Spleen (tissue), 11 donors: ENCODE measurements around the gene TDRD1. TPM values are rescaled to one million over a fixed set of nuclear protein-coding genes. Genes with fewer than 3 reads are reported as not detected.

Source experiments
- DNase-seq: peaks from one replicate; pipeline ENCODE4 v3.0.0-alpha.2; 2020
- H3K27ac ChIP-seq, 8 donors: fragments of 200-600 bp; sonication (generic) in 7 of 8; 1 replicate in 4 of 8; 2 replicates in 4 of 8; pipeline versions ENCODE4 v1.5.0 to v1.8.0; 2016 to 2021; ENCODE audit warnings: inconsistent platforms in 4 of 8, mild to moderate bottlenecking in 4 of 8, moderate library complexity in 1 of 8
- H3K27me3 ChIP-seq, 7 donors: fragments of 200-600 bp; sonication (generic) in 6 of 7; replicated peaks in 1 of 7; 1 replicate in 4 of 7; 2 replicates in 3 of 7; pipeline versions ENCODE4 v1.5.0 to v1.8.0; 2016 to 2021; ENCODE audit warnings: inconsistent platforms in 3 of 7, mild to moderate bottlenecking in 1 of 7
- H3K36me3 ChIP-seq, 6 donors: fragments of 200-600 bp; sonication (generic) in 5 of 6; 1 replicate in 4 of 6; 2 replicates in 2 of 6; pipeline versions ENCODE4 v1.5.0 to v1.8.0; 2016 to 2021; ENCODE audit warnings: inconsistent platforms in 2 of 6
- H3K4me1 ChIP-seq, 6 donors: fragments of 200-600 bp; sonication (generic) in 5 of 6; 1 replicate in 3 of 6; 2 replicates in 3 of 6; pipeline versions ENCODE4 v1.5.0 to v1.8.0; 2016 to 2021; ENCODE audit warnings: inconsistent platforms in 3 of 6
- H3K4me3 ChIP-seq, 8 donors: fragments of 200-600 bp; sonication (generic) in 7 of 8; 1 replicate in 4 of 8; 2 replicates in 4 of 8; pipeline versions ENCODE4 v1.5.0 to v1.8.0; 2016 to 2021; ENCODE audit warnings: inconsistent platforms in 4 of 8, mild to moderate bottlenecking in 4 of 8, moderate library complexity in 2 of 8
- H3K9me3 ChIP-seq, 8 donors: fragments of 200-600 bp; sonication (generic) in 7 of 8; 1 replicate in 4 of 8; 2 replicates in 4 of 8; pipeline versions ENCODE4 v1.5.0 to v1.8.0; 2016 to 2021; ENCODE audit warnings: inconsistent platforms in 4 of 8
- POLR2A ChIP-seq, 3 donors: fragments of 450-650 bp; IDR thresholded peaks; one replicate each; pipeline ENCODE4 v1.5.1; 2017; ENCODE audit warnings: antibody characterized with exemption in 3 of 3, mild to moderate bottlenecking in 1 of 3
- POLR2AphosphoS5 ChIP-seq, 3 donors: sonication (generic); formaldehyde crosslinking; IDR thresholded peaks; one replicate each; pipeline ENCODE4 v1.5.1; 2017; ENCODE audit warnings: antibody characterized with exemption in 3 of 3
- WGBS, 5 donors: extraction: QIAGEN DNeasy Blood & Tissue Kit in 3 of 5; methylation state at CpG; one replicate each; pipeline versions ENCODE4 v1.1.5 to v1.1.7; 2013 to 2018; 5-methylcytosine and 5-hydroxymethylcytosine counted together
- intact Hi-C: fragments of 100-400 bp; cut with DNase I; formaldehyde crosslinking; loops from one replicate; pipeline ENCODE4 v1.15.0; 2023; ENCODE audit warnings: low total_unique reads
- polyA plus RNA-seq, 3 donors: library from polyadenylated mRNA; stranded (reverse); fragments of 200-250 nt; gene quantifications; one replicate each; pipeline ENCODE4 v1.2.1, GENCODE V29; 2013
- total RNA-seq, 7 donors: library from RNA; depleted of rRNA in 3 of 7; stranded (reverse); fragments of >200 nt in 3 of 7; fragmentation: NEBNext Ultra II Directional in 4 of 7; extraction: Animal tissue kit (Norgen Biotek cat#: 25700) in 4 of 7; gene quantifications; one replicate each; pipeline versions ENCODE4 v1.1.0 to v1.2.1, GENCODE V29; 2016 to 2021
- TF ChIP-seq, protein P1 (sequence below), 11 experiments: fragments of 200-600 bp in 7 of 11; fragments of 450-650 bp in 4 of 11; sonication (generic) in 4 of 11; IDR thresholded peaks in 8 of 11; conservative IDR thresholded peaks in 3 of 11; 1 replicate in 7 of 11; 2 replicates in 4 of 11; pipeline versions ENCODE4 v1.4.0 to v1.8.0; 2016 to 2021; ENCODE audit warnings: antibody characterized with exemption in 11 of 11, inconsistent platforms in 4 of 11, mild to moderate bottlenecking in 1 of 11
- donor health status: healthy with polysubstance abuse.
- donor health status: DM: no; HTN: no; CAD: no; lungs with moderate emphysema.
- donor health status: DM: no; HTN: no; CAD: no.
- donor health status: Bipolar disorder and iron deficiency.
- donor health status: healthy.
- donor health status: DM: no; HTN: no; CAD: no.
- donor health status: DM: yes; HTN: yes; CAD: no.

Gene TDRD1
- total and polyA plus RNA-seq, 10 donors: 0.02 to 3.9 (median 0.92) TPM

DNA sequence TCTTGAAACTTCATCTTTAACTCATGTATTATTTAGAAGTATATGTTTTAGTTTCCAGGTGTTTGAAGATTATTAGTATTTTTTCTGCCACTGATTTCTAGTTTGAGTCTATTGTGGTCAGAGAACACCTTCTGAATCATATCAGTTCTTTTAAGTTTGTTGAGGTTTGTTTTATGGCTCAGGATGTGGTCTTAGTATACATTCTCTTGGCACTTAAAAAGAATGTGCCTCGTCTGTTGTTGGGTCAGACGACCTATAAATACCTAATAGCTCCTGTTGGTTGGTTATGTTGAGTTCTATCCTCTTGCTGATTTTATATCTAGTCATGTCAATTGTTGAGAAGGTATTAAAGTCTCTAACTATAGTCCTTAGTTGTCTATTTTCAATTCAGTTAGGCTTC, 15.9 kb downstream of the TDRD1 start:
- Histone ChIP-seq H3K36me3 (no peaks in the 10 kb centered on the region), H3K4me1 (no peaks in the 10 kb centered on the region), H3K9me3 (no peaks in the 10 kb centered on the region), H3K27ac (no peak overlapping the region), H3K27me3 (peaks cover 0 to 6% (median 0%) of the 10 kb centered on the region in 7 donors), H3K4me3 (no peak overlapping the region)
- 51 to 60% (median 55%) methylated on average over 2 of the region's 2 CpGs for WGBS, 5 donors
- intact Hi-C loops: no loop called here
- TF ChIP-seq POLR2AphosphoS5 (IDR thresholded peaks at IDR 0.05): no peak
- TF ChIP-seq, protein P1, sequence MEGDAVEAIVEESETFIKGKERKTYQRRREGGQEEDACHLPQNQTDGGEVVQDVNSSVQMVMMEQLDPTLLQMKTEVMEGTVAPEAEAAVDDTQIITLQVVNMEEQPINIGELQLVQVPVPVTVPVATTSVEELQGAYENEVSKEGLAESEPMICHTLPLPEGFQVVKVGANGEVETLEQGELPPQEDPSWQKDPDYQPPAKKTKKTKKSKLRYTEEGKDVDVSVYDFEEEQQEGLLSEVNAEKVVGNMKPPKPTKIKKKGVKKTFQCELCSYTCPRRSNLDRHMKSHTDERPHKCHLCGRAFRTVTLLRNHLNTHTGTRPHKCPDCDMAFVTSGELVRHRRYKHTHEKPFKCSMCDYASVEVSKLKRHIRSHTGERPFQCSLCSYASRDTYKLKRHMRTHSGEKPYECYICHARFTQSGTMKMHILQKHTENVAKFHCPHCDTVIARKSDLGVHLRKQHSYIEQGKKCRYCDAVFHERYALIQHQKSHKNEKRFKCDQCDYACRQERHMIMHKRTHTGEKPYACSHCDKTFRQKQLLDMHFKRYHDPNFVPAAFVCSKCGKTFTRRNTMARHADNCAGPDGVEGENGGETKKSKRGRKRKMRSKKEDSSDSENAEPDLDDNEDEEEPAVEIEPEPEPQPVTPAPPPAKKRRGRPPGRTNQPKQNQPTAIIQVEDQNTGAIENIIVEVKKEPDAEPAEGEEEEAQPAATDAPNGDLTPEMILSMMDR (IDR thresholded peaks at IDR 0.05 in 8 of 11, conservative IDR thresholded peaks at IDR 0.05 in 3 of 11): no peak
- TF ChIP-seq POLR2A (IDR thresholded peaks at IDR 0.05): no peak
- no peak for DNase-seq

DNA sequence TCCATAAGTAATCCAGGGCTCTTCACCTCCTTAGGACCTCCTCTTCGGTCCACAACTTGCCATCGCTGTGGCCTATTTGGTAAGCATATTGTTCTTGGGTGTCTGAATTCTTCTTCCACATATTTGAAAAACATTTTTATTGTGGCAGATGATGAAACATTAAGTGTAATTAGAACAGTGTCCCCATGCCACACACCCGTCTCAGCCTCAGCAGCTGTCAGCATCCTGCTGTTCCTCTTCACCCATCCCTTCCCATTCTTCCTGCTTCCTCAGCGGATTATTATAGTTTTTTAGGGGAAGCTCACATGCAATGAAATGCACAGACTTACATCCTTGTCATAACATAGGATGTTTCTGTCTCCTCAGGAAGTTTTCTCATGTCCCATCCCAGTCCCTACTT, 20.1 kb downstream of the TDRD1 start:
- Histone ChIP-seq H3K36me3 (no peaks in the 10 kb centered on the region), H3K4me1 (no peaks in the 10 kb centered on the region), H3K27me3 (peaks cover 0 to 6% (median 0%) of the 10 kb centered on the region in 7 donors), H3K4me3 (no peak overlapping the region), H3K9me3 (no peaks in the 10 kb centered on the region), H3K27ac (no peak overlapping the region)
- DNase-seq: no peak
- TF ChIP-seq POLR2AphosphoS5 (IDR thresholded peaks at IDR 0.05) (no peak), POLR2A (IDR thresholded peaks at IDR 0.05) (no peak)
- TF ChIP-seq, protein P1 (IDR thresholded peaks at IDR 0.05 in 8 of 11, conservative IDR thresholded peaks at IDR 0.05 in 3 of 11): no peak
- intact Hi-C loops: no loop called here
- whole genome bisulfite sequencing, 5 donors: 89 to 95% (median 92%) methylated on average over 4 of the region's 4 CpGs

DNA sequence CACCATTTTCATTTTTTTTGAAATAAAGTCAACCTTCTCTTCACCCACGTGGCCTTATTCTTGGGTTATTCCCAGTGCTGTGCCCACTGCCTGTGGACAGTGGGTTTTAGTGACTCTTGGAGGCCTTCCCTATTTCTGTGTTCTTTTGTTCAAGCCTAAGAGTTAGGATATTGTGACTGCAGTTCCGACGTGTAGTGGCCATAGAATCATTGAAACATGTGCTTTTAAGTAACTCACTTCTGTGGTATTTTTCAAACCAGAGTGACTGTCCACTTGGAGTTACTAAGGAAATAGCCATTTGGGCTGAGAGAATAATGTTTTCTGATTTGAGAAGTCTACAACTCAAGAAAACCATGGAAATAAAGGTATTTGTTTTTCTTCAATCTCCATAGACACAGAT, 23.7 kb downstream of the TDRD1 start:
- no peak overlapping the region for H3K4me3 ChIP-seq

DNA sequence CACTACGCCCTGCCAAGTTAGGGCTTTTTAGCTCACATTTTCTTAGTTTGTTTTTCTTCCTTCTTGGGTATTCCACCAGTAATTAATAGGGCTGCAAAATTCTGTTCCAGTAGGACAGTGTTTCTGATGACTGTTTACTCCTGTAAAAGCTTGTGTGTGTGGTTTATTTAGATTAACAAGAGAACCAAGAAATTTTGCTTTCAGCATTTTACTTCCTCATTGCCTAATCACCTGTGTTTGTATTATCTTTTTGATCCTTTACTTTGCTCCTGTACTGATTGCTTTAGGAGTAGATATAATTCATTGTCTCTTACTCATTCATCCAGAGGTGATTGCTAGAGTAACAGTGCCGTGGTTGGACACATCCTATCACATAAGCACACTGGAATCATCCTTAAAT, 27.7 kb downstream of the TDRD1 start:
- DNase-seq: no peak
- H3K9me3 ChIP-seq: no peaks in the 10 kb centered on the region
- intact Hi-C loops: no loop called here
- H3K27ac ChIP-seq: no peak overlapping the region
- H3K4me1 ChIP-seq: no peaks in the 10 kb centered on the region
- no peaks in the 10 kb centered on the region for H3K36me3 ChIP-seq
- no peak overlapping the region for H3K4me3 ChIP-seq
- TF ChIP-seq POLR2AphosphoS5 (IDR thresholded peaks at IDR 0.05): no peak
- no peak for TF ChIP-seq POLR2A (IDR thresholded peaks at IDR 0.05)
- TF ChIP-seq, protein P1 (IDR thresholded peaks at IDR 0.05 in 8 of 11, conservative IDR thresholded peaks at IDR 0.05 in 3 of 11): no peak
- 65 to 80% (median 72%) methylated on average over 2 of the region's 2 CpGs for WGBS, 5 donors
- no peaks in the 10 kb centered on the region for H3K27me3 ChIP-seq

More for the DNA sequence above, 23.7 kb downstream of the TDRD1 start:
- WGBS, 5 donors: 85 to 96% (median 90%) methylated on average over 3 of the region's 3 CpGs
- Histone ChIP-seq H3K27ac (no peak overlapping the region), H3K36me3 (no peaks in the 10 kb centered on the region), H3K9me3 (no peaks in the 10 kb centered on the region), H3K4me1 (no peaks in the 10 kb centered on the region), H3K27me3 (no peaks in the 10 kb centered on the region)
- no peak for DNase-seq
- TF ChIP-seq POLR2A (IDR thresholded peaks at IDR 0.05) (no peak), POLR2AphosphoS5 (IDR thresholded peaks at IDR 0.05) (no peak)
- TF ChIP-seq, protein P1 (IDR thresholded peaks at IDR 0.05 in 8 of 11, conservative IDR thresholded peaks at IDR 0.05 in 3 of 11): no peak
- intact Hi-C loops: no loop called here
